Activated naive CD8-positive, alpha-beta T cell treated with anti-CD3 and anti-CD28 coated beads, Interleukin-2, amount 10 ng/mL, durations not matched to agents 7 days and 5 days (primary cell): ENCODE measurements around the gene LRP1B. TPM values are rescaled to one million over a fixed set of nuclear protein-coding genes. Genes with fewer than 3 reads are reported as not detected.

Source experiments
- ATAC-seq: fragments of 150-1000 bp; cut with Tn5 transposase; one replicate; pipeline ENCODE4 v1.10.0; 2021; ENCODE audit warnings: low read depth, moderate library complexity
- POLR2A ChIA-PET: fragments of 350-600 bp; sonication (Branson Sonifier 250); formaldehyde crosslinking; loops from one replicate; lab custom pipeline; 2021; ENCODE audit warnings: antibody characterized with exemption; lab: Charles Lee
- DNase-seq: peaks from one replicate; pipeline ENCODE4 v3.0.0; 2021
- H3K27ac Mint-ChIP-seq: one replicate; pipeline ENCODE4 v1.8.0; 2022; ENCODE audit warnings: mild to moderate bottlenecking, mixed read lengths
- H3K27me3 Mint-ChIP-seq: one replicate; pipeline ENCODE4 v1.8.0; 2022; ENCODE audit warnings: mild to moderate bottlenecking, moderate library complexity, mixed read lengths
- H3K36me3 Mint-ChIP-seq: one replicate; pipeline ENCODE4 v1.8.0; 2021; ENCODE audit warnings: mild to moderate bottlenecking, mixed read lengths
- H3K4me1 Mint-ChIP-seq: one replicate; pipeline ENCODE4 v1.8.0; 2021; ENCODE audit warnings: mixed read lengths
- H3K4me3 Mint-ChIP-seq: one replicate; pipeline ENCODE4 v1.8.0; 2022; ENCODE audit warnings: mild to moderate bottlenecking, moderate library complexity, mixed read lengths
- H3K9me3 Mint-ChIP-seq: one replicate; pipeline ENCODE4 v1.8.0; 2021; ENCODE audit warnings: mixed read lengths
- total RNA-seq, 2 experiments: library from RNA; stranded (reverse); gene quantifications; one replicate each; pipeline ENCODE4 v1.2.3, GENCODE V29; 2021

The LRP1B gene
- total RNA-seq, 2 experiments from 2014 or later = not detected

DNA sequence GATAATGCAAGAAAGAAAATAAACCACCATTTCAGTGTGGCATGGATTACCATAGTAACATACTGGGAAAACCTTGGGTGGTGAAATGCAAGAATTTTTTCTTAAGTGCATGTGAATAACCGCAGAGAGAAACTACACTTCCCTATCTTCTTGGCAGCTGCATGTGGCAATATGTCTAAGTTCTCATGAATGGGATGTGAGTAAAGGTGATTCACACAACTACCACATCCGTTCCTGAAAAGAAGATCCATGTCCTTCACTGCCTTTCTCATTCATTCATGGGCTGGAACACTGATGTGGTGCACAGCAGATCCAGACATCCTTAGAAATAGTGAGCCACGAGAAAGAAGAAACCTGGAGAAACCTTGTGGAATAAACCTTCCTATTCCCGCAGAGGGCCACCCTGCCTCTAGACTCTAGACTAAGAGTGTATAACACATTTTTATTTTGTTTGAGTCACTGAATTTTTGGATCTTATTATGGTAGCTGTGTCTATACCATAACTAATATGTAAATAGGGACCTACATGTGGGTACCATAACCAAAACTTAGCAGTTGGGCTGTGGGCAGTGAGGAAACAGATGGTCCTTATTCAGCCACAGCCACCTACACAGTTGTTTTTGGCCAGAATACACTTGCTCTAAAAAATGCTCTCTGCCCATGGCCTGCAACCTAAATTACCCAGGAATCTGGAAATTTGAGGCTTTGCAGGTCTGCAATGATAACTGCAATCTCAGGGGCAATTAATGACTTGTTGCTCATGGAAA, 573.3 kb downstream of the LRP1B start:
- no peaks in the 10 kb centered on the region for H3K4me1 Mint-ChIP-seq
- DNase-seq = no peak
- H3K27me3 Mint-ChIP-seq = no peaks in the 10 kb centered on the region
- no peak overlapping the region for H3K4me3 Mint-ChIP-seq
- no peaks in the 10 kb centered on the region for H3K36me3 Mint-ChIP-seq
- ATAC-seq = no peak
- no peak overlapping the region for H3K27ac Mint-ChIP-seq
- no peaks in the 10 kb centered on the region for H3K9me3 Mint-ChIP-seq
- POLR2A ChIA-PET = no interaction called here

DNA sequence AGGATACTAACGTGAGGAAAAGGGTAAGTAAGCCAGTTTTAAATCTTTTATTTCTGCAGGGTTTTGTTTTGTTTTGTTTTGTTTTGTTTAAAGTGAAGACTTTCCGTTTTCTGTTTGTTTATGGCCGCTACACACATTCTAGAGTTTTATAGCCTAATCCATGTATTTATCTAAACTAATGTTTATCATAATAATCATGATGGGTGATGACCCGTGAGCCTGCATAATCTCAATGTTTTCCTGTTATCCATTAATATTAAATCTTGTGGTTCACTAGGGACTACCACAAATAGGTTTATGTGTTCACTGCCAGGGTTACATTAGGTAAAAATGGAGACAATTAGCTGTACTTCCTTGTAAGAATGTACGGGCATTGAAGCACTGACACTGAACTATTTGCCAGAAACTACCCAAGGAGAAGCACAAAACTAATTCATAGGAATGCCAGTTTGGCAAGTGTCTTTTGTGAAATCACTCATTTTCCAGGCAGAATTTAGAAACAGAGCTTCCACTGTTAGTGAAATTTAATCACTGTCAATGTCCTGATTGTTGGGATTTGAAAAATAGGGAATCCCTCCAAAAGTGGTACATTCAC, 574.8 kb downstream of the LRP1B start:
- H3K27me3 Mint-ChIP-seq = no peaks in the 10 kb centered on the region
- no peak for ATAC-seq
- POLR2A ChIA-PET = no interaction called here
- H3K4me3 Mint-ChIP-seq = no peak overlapping the region
- no peaks in the 10 kb centered on the region for H3K4me1 Mint-ChIP-seq
- H3K27ac Mint-ChIP-seq = no peak overlapping the region
- H3K9me3 Mint-ChIP-seq = no peaks in the 10 kb centered on the region
- no peak for DNase-seq
- no peaks in the 10 kb centered on the region for H3K36me3 Mint-ChIP-seq

DNA sequence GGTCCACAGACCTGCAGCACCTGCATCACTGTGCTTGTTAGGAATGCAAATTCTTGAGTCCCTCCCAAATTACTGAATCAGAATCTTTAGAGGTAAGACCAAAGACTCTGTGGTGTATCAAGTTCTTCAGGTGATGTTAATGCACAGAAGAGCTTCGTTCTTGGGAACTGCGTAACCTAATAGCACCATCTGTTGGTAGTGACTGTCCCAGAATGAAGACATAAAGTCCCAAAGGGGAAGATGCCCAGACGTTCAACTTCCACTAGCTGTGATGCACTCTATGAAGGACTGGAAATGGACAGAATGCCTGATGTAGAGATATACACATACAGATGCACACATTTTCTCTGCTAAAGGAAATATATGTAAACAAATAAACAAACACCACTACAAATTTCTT, 576.0 kb downstream of the LRP1B start:
- POLR2A ChIA-PET = no interaction called here
- ATAC-seq (no peak), DNase-seq (no peak)
- Mint-ChIP-seq H3K4me1 (no peaks in the 10 kb centered on the region), H3K36me3 (no peaks in the 10 kb centered on the region), H3K4me3 (no peak overlapping the region), H3K9me3 (no peaks in the 10 kb centered on the region), H3K27ac (no peak overlapping the region), H3K27me3 (no peaks in the 10 kb centered on the region)

DNA sequence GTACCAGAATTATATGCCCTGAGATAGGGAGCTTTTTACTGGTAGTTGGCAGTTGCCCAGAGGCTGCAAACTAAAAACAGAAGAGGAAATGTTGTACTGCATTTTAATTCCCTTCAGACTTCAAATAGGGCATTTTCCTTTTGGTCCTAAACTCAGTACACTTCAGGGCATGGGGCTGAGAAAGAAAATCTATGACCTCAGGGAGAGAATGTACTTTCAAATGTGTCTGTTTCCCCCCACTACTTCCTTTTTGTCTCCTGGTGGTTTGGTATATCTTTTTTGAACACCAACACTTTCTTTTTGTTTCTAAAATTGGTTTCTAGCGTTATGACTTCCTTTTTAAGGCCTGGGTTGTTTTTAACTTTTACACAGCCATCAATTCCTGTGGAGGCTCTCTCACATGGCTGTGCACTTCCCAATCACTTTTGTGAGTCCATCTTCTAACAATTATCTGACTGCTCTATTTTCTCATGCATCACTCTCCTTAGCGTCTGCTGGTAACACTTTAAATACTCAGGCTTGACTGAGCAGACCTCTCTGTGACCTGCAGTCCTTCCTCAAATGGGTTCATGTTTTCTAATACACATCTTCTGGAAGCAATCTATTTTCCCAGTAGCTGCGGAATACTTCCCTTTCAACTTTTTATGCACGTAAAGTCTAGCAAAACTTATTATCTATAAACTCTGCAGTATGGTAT, 596.0 kb downstream of the LRP1B start:
- POLR2A ChIA-PET = no interaction called here
- peak overlapping the region; percentile 39 for H3K4me3 Mint-ChIP-seq
- H3K36me3 Mint-ChIP-seq = no peaks in the 10 kb centered on the region
- ATAC-seq (no peak), DNase-seq (no peak)
- no peaks in the 10 kb centered on the region for H3K9me3 Mint-ChIP-seq
- H3K27me3 Mint-ChIP-seq = no peaks in the 10 kb centered on the region
- H3K27ac Mint-ChIP-seq = peak overlapping the region; percentile 62
- peaks cover 4% of the 10 kb centered on the region for H3K4me1 Mint-ChIP-seq

DNA sequence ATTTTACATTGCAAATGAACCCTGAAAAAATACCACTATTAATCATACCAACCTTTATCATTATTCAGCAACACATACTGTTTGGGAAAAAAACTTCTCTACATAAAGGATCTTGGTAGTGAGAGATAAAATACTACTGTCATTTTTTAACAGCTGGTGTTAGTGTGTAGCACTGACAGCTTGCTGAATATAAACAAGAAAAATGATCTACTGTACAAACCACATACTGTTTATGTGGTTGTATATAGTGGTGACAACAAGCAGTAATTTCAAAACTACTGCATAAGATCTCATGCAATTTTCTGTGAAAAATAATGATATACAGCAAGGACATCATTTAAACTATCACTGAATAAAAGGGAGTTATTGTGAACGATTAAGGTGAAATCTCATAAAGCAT, 601.2 kb downstream of the LRP1B start:
- Mint-ChIP-seq H3K36me3 (no peaks in the 10 kb centered on the region), H3K4me3 (no peak overlapping the region), H3K27me3 (no peaks in the 10 kb centered on the region), H3K4me1 (peaks cover 1% of the 10 kb centered on the region), H3K9me3 (no peaks in the 10 kb centered on the region), H3K27ac (no peak overlapping the region)
- ATAC-seq = no peak
- DNase-seq = no peak
- POLR2A ChIA-PET = no interaction called here

DNA sequence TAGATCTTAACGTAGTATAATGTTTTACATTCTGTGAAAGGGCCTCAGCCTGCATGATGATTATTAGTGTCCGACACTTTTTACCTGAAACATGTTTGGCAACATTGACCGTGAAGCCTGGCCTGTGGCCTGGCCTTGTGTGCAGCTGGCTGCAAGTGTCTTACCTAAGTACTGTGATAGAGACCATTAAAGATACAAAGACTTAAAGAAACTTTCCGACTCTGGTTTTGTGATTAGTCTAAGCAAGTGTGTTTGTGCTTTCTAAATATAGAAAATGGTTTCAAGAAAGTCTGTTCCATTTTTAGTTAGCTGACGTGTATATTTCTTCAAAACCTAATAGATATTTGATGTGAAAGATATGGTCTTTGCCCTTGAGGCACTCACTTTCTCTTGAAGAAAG, 601.8 kb downstream of the LRP1B start:
- H3K27me3 Mint-ChIP-seq = no peaks in the 10 kb centered on the region
- no peaks in the 10 kb centered on the region for H3K9me3 Mint-ChIP-seq
- POLR2A ChIA-PET = no interaction called here
- H3K4me1 Mint-ChIP-seq = no peaks in the 10 kb centered on the region
- H3K27ac Mint-ChIP-seq = no peak overlapping the region
- H3K4me3 Mint-ChIP-seq = no peak overlapping the region
- no peak for DNase-seq
- no peaks in the 10 kb centered on the region for H3K36me3 Mint-ChIP-seq
- no peak for ATAC-seq

DNA sequence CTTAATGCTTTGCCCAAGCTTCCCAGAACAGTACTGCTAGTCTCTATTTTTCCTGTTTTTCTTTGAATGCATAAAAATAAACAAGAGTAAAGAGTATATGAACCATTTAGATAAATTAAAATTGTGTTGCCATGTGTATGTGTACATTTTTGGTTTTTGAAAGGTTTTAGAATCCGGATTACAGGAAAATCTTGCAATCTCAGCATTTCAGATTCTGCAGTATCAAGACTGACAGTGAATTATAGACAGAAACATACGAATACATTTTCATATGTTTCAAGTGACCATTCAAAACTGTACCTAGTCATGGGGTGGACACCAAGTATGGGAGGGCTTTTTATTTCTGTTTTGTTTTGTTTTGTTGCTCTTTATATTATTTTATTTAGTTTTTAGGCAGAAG, 604.1 kb downstream of the LRP1B start:
- Mint-ChIP-seq H3K9me3 (no peaks in the 10 kb centered on the region), H3K27ac (no peak overlapping the region), H3K4me1 (no peaks in the 10 kb centered on the region), H3K4me3 (no peak overlapping the region), H3K27me3 (no peaks in the 10 kb centered on the region), H3K36me3 (no peaks in the 10 kb centered on the region)
- ATAC-seq (no peak), DNase-seq (no peak)
- POLR2A ChIA-PET = no interaction called here

DNA sequence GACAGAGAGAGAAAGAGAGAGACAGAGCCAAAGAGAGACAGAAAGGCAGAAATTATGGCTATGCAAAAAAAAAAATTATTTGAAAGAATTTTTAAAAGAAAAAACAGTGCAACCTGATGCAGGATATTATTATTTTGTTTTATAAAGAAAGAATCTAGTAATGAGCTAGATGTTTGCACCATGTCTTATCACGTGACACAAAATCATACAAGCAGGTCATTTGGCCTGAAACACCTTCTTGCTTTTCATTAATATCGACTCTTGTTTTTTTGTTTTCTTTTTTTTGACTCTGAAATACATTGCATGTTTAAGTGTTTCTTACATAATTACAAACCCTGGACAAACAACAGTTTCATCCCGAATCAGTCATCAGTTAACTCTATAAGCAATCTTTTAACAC, 606.0 kb downstream of the LRP1B start:
- H3K36me3 Mint-ChIP-seq = no peaks in the 10 kb centered on the region
- no peak overlapping the region for H3K27ac Mint-ChIP-seq
- H3K27me3 Mint-ChIP-seq = no peaks in the 10 kb centered on the region
- ATAC-seq (no peak), DNase-seq (no peak)
- POLR2A ChIA-PET = no interaction called here
- no peaks in the 10 kb centered on the region for H3K9me3 Mint-ChIP-seq
- no peaks in the 10 kb centered on the region for H3K4me1 Mint-ChIP-seq
- no peak overlapping the region for H3K4me3 Mint-ChIP-seq

DNA sequence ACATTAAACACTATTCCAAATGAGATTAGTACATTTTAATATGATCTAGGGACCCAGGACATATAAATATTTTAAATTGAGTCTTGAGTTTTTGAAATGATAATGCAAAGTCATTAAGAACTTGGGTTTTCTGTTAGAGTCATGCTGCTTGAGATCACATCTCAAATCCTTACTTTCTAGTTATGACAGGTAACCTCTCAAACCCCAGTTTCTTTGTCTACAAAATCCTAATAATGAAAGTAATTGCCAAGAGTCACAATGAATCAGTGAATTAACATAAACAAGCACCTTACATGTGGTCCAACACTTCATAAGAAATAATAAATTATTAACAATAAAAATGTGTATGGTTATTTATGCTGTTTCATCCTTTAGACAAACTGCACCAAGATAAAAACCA, 607.6 kb downstream of the LRP1B start:
- H3K9me3 Mint-ChIP-seq = no peaks in the 10 kb centered on the region
- H3K4me3 Mint-ChIP-seq = no peak overlapping the region
- H3K36me3 Mint-ChIP-seq = no peaks in the 10 kb centered on the region
- ATAC-seq = no peak
- POLR2A ChIA-PET = no interaction called here
- no peaks in the 10 kb centered on the region for H3K27me3 Mint-ChIP-seq
- no peaks in the 10 kb centered on the region for H3K4me1 Mint-ChIP-seq
- H3K27ac Mint-ChIP-seq = no peak overlapping the region
- DNase-seq = no peak

DNA sequence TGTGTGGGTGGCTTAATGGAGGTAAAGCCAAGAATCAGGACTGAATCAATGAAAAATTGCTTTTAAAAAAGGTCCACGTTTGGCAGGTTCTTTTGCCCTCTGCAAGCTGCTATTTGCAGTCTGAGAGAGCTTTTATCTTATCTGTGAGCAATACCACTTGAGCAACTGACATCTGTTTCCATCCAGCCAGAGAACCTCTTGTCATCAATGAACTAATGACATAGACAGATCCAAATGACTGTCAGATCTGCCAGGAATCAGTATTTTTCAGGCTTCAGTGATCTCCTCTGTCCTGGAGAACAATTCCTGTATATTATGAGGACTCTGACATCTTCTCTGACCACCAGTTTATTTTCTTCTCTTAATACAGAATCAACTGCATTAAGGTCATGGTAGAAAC, 608.1 kb downstream of the LRP1B start:
- H3K9me3 Mint-ChIP-seq = no peaks in the 10 kb centered on the region
- no peak overlapping the region for H3K4me3 Mint-ChIP-seq
- H3K4me1 Mint-ChIP-seq = no peaks in the 10 kb centered on the region
- DNase-seq (no peak), ATAC-seq (no peak)
- POLR2A ChIA-PET = no interaction called here
- no peak overlapping the region for H3K27ac Mint-ChIP-seq
- no peaks in the 10 kb centered on the region for H3K36me3 Mint-ChIP-seq
- H3K27me3 Mint-ChIP-seq = no peaks in the 10 kb centered on the region

DNA sequence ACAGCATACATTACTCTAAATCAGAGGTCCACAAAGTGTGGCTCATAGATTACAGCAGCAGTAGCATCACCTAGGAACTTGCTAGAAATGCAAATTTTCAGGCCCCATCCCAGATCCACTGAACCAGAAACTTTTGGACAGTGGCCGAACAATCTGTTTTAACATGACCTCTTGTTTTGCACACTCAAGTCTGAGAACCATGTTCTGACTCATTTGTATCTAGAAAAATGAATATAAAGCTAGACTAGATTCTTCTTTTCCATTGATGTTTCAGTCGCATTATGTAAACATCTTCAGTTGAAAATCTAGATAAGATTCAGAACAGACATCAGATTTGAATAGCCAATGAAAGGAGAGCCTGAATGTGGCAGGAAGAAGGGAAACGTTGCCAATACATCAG, 608.8 kb downstream of the LRP1B start:
- POLR2A ChIA-PET = no interaction called here
- ATAC-seq (no peak), DNase-seq (no peak)
- no peak overlapping the region for H3K4me3 Mint-ChIP-seq
- no peaks in the 10 kb centered on the region for H3K4me1 Mint-ChIP-seq
- H3K36me3 Mint-ChIP-seq = no peaks in the 10 kb centered on the region
- no peak overlapping the region for H3K27ac Mint-ChIP-seq
- no peaks in the 10 kb centered on the region for H3K27me3 Mint-ChIP-seq
- no peaks in the 10 kb centered on the region for H3K9me3 Mint-ChIP-seq

DNA sequence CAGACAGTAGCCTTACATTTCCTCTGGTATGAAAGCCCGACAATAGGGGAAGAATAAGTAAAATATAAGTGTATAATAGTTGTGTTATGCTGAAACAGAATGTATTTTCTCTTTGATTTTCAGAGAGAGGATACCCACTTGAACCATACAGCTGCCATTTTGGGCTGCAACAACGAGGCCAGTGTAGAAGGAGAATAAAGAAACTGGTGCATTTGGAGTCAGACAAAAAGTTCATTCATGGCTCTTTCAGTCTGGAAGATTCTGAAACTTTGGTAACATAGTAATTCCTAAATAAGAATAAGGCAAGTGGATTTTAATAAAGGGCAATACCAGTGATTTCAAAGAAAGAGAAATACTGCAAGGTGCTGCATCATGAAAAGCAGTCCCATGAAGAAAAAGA, 610.9 kb downstream of the LRP1B start:
- ATAC-seq = no peak
- Mint-ChIP-seq H3K27me3 (no peaks in the 10 kb centered on the region), H3K9me3 (no peaks in the 10 kb centered on the region), H3K4me1 (no peaks in the 10 kb centered on the region), H3K4me3 (no peak overlapping the region), H3K36me3 (no peaks in the 10 kb centered on the region), H3K27ac (no peak overlapping the region)
- DNase-seq = no peak
- POLR2A ChIA-PET = no interaction called here

DNA sequence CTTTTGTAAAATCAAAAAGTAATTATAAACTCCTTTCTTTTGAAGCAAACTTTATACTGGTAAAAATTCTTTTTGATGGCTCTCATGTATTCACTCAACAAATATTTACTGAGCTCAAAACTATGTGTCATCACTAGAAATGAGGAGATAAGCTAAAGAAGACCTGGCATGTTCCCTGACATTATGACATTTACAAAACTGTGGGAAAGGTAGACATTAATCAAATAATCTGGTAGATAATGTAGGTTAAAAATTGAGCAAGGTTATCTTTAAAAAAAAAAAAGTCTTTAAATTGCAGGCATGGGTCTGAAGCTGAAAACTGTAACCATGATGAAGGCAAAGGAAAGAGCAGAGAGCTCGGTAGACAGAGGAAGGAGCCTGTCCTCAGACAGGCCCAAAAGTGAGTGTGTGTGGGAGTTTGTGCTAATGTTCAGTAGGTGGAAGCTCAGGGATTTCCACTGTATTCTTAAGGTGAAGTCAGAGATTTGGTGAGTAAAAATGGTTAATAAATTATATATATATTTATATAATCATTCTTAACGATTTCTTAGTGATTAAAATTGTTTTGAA, 612.9 kb downstream of the LRP1B start:
- Mint-ChIP-seq H3K36me3 (no peaks in the 10 kb centered on the region), H3K4me1 (no peaks in the 10 kb centered on the region), H3K27me3 (no peaks in the 10 kb centered on the region), H3K27ac (no peak overlapping the region), H3K4me3 (no peak overlapping the region), H3K9me3 (no peaks in the 10 kb centered on the region)
- ATAC-seq (no peak), DNase-seq (no peak)
- POLR2A ChIA-PET = no interaction called here
